ENCODE data around the gene CAPZB. TPM values are rescaled to one million over a fixed set of nuclear protein-coding genes. Genes with fewer than 3 reads are reported as not detected.

The CAPZB gene
- total RNA-seq, 3 donors from 2014 or later, result 112 to 114 (median 113) TPM

DNA sequence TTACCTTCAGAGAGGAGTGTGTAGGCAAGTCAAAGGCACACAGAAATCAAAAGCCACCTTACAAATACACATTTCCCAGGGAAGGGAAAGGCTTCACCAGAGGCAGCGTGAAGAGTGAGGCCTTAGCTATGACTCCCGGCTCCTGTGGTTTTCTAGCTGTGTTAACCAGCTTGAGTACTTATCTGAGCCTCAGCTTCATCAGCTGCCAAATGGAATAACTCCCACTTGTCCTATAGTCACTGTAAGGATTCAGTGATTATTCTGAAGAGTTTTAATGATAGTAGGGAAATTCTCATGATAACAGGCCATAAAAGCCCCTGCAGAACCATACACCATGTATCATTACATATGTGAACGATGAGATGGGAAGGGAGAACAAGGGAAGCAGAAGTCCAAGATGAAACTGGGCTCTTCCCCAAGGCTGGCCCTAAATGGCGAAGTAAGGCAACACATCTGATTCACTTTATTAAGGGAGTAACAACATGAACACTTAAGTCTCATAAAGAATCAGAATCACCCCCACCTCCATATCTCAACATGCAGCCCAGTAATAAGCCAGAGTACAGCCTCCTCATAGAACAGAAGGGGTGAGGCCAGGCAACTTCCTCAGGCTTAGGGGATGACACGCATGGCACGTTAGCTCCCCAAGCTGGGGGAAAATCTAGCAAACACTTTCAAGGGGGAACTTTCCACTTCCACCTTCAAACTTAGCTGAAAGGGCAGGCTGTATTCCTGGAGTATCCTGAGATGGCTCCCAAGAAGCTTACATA, 109.5 kb downstream of the CAPZB start:
- TF ChIP-seq, protein P1, sequence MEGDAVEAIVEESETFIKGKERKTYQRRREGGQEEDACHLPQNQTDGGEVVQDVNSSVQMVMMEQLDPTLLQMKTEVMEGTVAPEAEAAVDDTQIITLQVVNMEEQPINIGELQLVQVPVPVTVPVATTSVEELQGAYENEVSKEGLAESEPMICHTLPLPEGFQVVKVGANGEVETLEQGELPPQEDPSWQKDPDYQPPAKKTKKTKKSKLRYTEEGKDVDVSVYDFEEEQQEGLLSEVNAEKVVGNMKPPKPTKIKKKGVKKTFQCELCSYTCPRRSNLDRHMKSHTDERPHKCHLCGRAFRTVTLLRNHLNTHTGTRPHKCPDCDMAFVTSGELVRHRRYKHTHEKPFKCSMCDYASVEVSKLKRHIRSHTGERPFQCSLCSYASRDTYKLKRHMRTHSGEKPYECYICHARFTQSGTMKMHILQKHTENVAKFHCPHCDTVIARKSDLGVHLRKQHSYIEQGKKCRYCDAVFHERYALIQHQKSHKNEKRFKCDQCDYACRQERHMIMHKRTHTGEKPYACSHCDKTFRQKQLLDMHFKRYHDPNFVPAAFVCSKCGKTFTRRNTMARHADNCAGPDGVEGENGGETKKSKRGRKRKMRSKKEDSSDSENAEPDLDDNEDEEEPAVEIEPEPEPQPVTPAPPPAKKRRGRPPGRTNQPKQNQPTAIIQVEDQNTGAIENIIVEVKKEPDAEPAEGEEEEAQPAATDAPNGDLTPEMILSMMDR (IDR thresholded peaks at IDR 0.05), result no peak
- no peak for TF ChIP-seq POLR2A (IDR thresholded peaks at IDR 0.05)
- no peak for TF ChIP-seq POLR2AphosphoS5 (IDR thresholded peaks at IDR 0.05)
- H3K4me1 ChIP-seq, result no peaks in the 10 kb centered on the region
- intact Hi-C loops (cut with DNase I; ENCODE audit: low total_unique reads), result no loop called here

DNA sequence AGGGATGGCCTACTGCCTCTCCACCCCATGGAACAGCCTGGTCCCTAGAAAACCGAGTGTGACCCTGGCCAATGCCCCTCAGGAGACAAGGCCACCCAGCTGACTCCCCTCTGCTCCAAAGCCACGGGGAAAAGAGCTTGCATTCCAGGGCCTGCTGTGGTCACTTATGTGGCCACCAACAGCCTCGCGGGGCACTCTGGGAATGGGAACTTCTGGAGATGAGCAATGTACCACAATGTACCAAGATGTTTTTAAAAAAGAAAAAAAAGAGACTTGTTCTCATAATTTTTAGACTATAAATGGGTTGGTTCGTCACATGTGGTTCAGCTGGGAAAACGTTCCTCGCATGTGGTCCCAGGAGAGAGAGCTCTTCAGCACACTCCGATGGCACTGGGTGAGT, 110.4 kb downstream of the CAPZB start:
- H3K27me3 ChIP-seq, result no peaks in the 10 kb centered on the region
- no peak for DNase-seq (ENCODE audit: low spot score in 2 of 2)

More for the DNA sequence above, 109.5 kb downstream of the CAPZB start:
- no peaks in the 10 kb centered on the region for H3K36me3 ChIP-seq
- H3K27ac ChIP-seq, result peak overlapping the region in 1 of 2 donors; percentile 57
- no peaks in the 10 kb centered on the region for H3K9me3 ChIP-seq
- no peaks in the 10 kb centered on the region for H3K27me3 ChIP-seq
- no peak overlapping the region for H3K4me3 ChIP-seq
- no peak for DNase-seq (ENCODE audit: low spot score in 2 of 2)

DNA sequence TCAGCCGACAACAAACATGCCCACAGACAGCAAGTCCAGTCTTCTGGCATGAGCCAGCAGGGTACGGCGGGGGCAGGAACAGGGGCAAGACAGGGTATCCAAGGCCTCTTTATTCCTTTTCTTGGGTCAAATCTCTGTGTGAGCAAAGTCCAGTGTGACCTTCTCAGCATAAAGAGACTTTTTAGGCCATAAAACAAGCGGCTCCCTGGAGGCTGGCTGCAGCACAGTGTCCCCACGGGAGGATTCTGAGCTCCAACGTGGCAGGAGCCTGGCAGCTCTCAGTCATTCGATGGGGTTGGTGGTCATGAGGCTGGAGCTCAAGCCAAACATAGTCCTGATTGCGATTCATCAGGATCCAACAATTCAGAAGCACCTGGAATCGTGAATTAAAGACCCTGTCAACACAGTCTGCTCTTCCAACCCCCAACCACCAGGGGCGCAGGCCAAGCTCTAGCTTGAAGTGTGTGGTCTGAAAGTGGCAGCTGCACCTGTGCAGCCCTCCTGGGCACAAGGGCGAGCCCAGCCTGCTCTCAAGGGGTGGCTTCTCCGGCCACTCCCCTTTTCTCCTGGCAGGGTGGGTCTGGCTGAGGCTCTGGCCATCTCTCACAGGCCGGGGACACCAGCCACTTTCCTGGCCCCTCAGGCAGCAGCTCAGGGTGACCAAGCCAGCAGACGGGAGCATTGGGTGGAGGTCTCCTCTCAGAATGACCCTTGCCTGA, 111.1 kb downstream of the CAPZB start:
- intact Hi-C loops (cut with DNase I; ENCODE audit: low total_unique reads), result no loop called here
- H3K27me3 ChIP-seq, result no peaks in the 10 kb centered on the region
- H3K9me3 ChIP-seq, result no peaks in the 10 kb centered on the region
- no peaks in the 10 kb centered on the region for H3K36me3 ChIP-seq
- H3K4me1 ChIP-seq, result no peaks in the 10 kb centered on the region
- H3K27ac ChIP-seq, result peak overlapping the region; percentile 66 to 89
- TF ChIP-seq, protein P1 (IDR thresholded peaks at IDR 0.05), result no peak
- no peak for TF ChIP-seq POLR2A (IDR thresholded peaks at IDR 0.05)
- no peak for TF ChIP-seq POLR2AphosphoS5 (IDR thresholded peaks at IDR 0.05)
- no peak overlapping the region for H3K4me3 ChIP-seq
- DNase-seq (ENCODE audit: low spot score in 2 of 2), result no peak

More for the DNA sequence above, 110.4 kb downstream of the CAPZB start:
- Histone ChIP-seq H3K9me3 (no peaks in the 10 kb centered on the region), H3K36me3 (no peaks in the 10 kb centered on the region), H3K4me3 (no peak overlapping the region), H3K4me1 (no peaks in the 10 kb centered on the region), H3K27ac (peak overlapping the region in 1 of 2 donors; percentile 89)
- intact Hi-C loops (cut with DNase I; ENCODE audit: low total_unique reads), result no loop called here
- TF ChIP-seq POLR2A (IDR thresholded peaks at IDR 0.05), result no peak
- TF ChIP-seq POLR2AphosphoS5 (IDR thresholded peaks at IDR 0.05), result no peak
- TF ChIP-seq, protein P1 (IDR thresholded peaks at IDR 0.05), result no peak

DNA sequence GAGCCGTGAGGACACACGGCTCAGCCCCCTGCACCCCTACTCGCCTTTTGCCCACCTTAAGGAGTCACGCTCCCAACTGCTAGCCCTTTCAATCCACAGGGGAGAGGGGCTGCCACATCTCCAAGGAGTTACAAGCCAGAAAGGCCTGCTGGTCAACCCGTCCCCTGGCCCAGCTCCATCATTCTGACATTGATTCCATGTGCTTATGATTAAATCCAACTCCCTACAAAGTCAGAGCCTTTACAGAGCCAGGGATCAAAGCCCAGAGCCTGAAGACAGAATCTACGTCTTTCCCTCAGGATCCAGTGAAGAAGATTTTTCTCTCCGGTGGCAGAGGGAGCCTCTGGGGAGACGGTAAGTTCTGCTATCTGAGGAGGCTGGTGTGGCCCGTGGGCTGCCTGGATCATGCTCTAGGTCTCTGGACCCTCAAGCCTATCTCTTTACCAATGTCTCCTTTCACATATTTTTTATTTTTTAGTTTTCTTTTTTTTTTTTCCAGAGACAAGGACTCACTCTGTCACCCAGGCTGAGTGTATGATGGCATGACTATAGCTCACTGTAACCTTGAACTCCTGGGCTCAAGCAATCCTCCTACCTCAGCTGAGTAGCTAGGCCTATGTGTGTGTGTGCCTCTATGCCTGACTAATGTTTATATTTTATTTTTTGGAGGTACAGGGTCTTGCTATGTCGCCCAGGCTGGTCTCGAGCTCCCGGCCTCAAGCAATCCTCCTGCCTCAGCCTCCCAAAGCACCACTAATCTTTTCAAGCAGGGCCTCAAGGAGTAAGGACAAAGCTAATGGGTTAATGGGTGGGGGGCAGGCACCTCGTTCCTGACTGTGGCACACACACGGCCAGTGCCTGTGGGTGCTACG, 111.9 kb downstream of the CAPZB start:
- H3K27me3 ChIP-seq, result no peaks in the 10 kb centered on the region
- no peaks in the 10 kb centered on the region for H3K36me3 ChIP-seq
- no peak for TF ChIP-seq POLR2A (IDR thresholded peaks at IDR 0.05)
- TF ChIP-seq POLR2AphosphoS5 (IDR thresholded peaks at IDR 0.05), result no peak
- TF ChIP-seq, protein P1 (IDR thresholded peaks at IDR 0.05), result no peak
- no peaks in the 10 kb centered on the region for H3K4me1 ChIP-seq
- no peaks in the 10 kb centered on the region for H3K9me3 ChIP-seq
- no peak for DNase-seq (ENCODE audit: low spot score in 2 of 2)
- H3K4me3 ChIP-seq, result no peak overlapping the region
- peak overlapping the region; percentile 66 to 89 for H3K27ac ChIP-seq
- intact Hi-C loops (cut with DNase I; ENCODE audit: low total_unique reads), result no loop called here

Data from breast epithelium (tissue), 4 donors.